ENCODE measurements around the gene PLAA.

PLAA gene

GRCh38 chr9:26946753-26947727, at the start of gene PLAA:
PLAA (minus strand) TSS chr9:26947242; CDS start chr9:26947045, 197 bp downstream.
- DNase-seq: peak; percentile 92

DNA sequence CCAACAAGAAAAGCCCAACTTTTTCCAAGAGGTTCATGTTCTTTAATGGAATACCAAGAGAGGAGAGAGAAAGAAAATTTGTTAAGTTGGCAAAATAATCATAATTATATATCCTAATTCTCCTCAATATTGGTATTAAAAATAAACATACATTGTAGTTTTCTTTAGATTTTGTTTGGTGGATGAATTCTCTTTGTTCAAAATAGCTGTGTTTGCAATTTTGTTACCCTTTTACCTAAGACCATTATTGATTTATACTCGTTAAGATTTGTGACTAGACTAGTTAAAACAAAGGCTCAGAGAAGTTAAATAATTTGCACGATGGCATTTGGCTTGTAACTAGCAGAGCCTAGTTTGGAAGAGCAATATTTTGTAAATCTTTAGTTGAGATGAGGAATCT, 48.8 kb upstream of the PLAA start:
- DNase-seq: no peak

GRCh38 chr9:26983340-26983739, 36.3 kb upstream of the PLAA start:
- no peak for DNase-seq

DNA sequence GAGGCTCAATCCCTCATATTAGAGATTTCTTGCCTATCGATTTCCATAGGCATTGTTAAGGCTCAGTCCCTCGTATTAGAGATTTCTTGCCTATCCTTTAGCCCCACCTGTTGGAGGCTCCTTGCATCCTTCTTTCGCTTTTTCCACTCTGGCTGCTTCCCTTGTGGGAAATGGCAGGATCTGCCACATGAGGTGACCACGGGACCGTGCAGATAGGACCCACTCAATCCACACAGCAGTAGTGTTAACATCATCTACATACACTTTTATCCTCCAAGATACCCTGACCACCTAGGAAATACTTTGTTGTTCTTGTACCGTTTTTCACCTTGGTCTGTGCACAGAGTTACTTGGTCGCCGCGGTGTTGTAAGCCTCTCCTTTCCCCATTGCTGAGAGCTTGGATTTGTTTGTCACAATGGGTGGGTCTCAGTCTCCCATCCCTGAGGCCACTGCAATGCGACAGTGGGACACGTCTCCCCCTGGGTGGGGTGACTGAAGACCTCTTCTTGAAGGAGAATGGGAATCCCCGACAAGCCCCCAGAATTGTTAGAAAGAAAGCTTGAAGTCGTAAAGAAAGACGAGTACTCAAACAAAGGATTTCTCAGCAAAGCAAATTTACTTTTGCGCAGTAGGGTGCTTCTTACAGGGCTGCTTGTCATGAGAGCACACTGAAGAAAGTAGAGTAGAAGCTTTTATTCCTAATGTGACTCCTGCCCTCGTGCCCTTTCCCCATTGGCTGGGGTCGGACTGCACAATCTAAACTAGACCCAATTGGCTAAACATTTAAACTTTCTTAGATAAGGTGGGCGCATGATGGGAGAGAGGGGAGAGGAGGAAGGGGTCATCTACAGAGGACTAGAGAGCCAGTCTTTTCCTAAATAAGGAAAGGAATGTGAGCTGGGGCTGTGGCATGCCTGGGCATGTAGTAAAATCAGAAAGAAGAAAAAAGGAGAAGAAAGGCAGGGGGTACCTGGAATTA, 29.0 kb upstream of the PLAA start:
- peak; percentile 36 for DNase-seq

GRCh38 chr9:26974927-26975326, 27.9 kb upstream of the PLAA start:
- no peak for DNase-seq

DNA sequence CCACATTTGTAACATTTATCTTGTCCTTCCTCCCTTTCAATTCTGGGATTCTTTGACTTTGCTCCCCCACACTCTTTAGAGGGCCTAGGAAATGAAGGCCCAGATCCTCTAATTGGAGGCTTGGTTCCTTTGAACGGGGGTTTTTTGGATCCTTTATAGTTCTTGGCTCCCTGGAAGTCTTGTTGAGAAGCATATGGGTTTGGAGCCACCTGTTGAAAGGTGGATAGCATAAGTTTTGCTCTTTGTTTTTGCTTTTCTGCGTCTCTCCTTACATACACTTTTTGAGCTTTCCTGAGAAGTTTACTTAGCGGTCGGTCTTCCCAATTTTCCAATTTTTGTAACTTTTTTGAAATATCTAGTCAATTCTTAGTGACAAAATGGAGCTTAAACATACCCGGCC, 26.9 kb upstream of the PLAA start:
- DNase-seq: no peak

- no peak for DNase-seq
Measured at GRCh38 chr9:26971721-26972120, 24.7 kb upstream of the PLAA start.

GRCh38 chr9:26956860-26957233, 9.8 kb upstream of the PLAA start:
- no peak for DNase-seq

DNA sequence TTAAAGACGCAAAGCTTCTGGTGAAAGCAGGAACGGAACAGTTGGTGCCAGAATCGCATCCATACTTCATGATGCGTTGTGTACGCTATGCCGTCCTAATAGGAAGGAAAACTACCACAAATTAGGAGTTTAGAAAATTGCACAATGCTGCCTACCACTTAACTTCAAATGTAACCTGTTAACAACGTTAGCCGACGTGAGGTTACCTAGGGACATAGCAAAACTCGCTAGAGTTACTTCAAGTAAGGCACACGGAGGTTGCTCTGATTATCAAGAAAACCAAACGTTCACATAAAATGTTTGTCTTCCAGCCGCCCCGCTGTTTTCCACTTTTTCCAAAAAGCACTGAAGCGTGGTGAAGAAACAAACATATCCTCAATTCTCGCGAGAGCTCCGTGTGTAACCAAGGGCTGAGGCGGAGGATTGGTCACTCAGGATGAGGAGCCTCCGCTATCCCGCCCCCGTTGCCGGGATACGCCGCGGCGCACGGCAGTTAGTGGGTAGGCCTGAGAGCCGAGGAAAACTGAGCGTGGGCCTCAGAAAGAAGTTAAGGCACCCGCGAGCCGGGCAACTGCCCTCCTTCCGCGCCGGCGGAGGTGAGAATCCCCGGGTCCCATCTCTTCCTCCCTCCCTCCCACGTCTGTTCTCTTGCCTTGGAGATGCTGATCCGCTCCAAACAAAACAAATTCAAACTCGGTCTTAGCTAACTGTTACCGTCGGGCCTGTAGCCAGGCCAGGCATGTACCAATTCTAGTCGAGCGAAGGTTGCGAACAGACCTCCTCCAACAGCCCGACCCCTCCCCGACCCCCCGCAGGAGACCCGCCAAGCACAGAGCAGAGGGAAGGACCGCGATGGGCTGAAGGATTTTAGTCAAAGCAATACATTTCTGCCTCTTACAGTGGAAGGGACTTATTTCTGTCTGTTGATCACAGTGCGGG, 9.1 kb upstream of the PLAA start, which contains the start of gene IFT74:
TSS of gene IFT74 (plus strand) at position 492 of the 939 bp plus-strand sequence. CDS start 5,556 bp downstream, outside the sequence.
- DNase-seq: peak; percentile 98

DNA sequence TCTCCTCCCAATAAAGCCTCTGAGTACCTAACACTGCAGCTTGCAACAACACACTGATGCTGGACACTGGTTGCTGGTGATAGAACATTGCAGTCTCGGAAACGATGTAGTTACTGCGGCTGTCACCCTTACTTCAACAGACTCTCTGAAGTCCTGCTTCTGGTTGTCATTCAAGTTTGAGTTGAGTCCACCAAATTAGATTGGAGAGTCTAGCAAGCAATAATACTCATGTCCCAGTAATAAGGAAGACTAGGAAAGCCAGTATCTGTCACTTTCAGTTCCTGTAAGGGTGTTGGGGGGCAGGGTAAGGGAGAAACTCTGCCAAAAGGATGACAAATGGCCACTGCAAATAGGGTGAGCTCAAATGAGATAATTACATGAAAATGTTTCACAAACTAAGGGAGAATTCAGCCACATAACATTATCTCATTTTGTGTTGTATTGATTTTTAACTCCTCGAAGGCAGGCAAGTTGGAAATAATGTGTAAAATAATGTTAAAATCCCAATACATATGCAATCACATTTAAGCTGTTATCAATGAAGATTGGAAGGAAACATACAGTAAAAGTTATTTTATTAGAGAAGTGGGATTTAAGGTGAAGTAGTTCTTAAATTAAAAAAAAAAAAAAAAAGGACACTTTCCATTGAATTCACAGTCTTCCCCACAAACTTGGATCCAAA, 8.3 kb upstream of the PLAA start:
- no peak for DNase-seq

GRCh38 chr9:26954050-26954508, 7.0 kb upstream of the PLAA start:
- DNase-seq: no peak

DNA sequence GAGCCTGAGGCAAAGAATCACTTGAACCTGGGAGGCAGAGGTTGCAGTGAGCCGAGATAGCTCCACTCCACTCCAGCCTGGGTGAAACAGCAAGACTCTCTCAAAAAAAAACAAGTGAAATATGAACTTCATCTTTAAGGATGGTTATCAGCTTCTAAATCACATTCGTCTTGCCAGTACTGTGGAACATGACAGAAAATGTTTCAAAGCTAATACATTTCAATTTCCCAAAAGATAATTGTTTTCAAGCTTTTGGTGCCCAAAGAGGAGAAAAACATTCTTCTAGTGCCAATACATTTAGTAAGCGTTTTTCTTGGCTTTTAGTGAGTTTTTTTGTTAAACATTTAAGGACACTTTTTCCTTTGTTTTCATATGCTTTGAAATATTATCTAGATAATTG, 4.8 kb upstream of the PLAA start:
- DNase-seq: no peak

GRCh38 chr9:26950521-26950920, 3.5 kb upstream of the PLAA start:
- no peak for DNase-seq

- DNase-seq: peak; percentile 15
Measured at GRCh38 chr9:26949637-26950069, 2.6 kb upstream of the PLAA start.

DNA sequence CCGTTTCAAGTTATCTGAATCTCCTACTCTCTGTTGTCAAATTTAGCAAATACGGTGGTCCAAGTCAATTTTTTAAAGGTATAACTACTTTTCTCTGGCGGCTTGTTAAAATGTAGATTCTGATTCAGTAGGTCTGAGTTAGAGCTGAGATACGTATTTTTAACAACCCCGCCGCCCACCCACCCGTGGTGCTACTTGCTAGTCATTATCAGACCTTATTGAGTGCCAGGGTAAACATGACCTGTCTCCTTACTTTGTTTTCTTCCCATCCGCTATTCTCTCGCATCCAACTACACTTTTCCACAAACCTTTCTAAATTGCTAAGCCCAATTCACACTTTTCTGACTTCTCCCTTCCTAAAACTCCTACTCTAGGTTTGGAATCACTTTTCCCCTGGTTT, 694 bp upstream of the PLAA start:
- DNase-seq: no peak

GRCh38 chr9:26945591-26945990, 1.5 kb downstream of the PLAA start:
- DNase-seq: no peak

GRCh38 chr9:26940779-26941178, 6.3 kb downstream of the PLAA start:
- no peak for DNase-seq

DNA sequence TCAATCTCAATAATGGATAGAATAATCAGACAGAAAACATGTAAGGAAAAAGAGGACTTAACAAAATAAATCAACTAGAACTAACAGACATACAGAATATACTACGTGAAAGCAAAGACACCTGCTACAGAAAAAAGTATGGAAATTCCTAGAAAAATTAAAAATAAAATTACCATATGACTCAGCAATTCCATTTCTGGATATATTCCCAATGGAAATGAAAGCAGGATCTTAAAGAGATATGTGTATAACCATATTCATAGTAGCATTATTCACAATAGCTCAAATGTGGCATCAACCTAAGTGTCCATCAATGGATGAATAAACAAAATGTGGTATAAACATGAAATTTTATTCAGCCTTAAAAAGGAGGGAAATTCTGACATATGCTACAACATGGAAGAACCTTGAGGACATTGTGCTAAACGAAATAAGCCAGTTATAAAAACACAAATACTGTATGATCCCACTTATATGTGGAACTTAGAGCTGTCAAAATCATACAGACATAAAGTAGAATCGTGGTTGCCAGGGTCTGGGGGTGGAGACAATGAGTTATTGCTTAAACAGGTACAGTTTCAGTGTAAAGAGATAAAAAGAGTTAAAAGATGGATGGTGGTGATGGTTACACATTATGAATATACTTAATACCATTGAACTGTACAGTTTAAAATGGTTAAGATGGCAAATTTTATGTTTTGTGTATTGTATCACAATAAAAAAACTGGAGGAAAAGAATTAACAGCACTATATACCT, 6.9 kb downstream of the PLAA start:
- no peak for DNase-seq

DNA sequence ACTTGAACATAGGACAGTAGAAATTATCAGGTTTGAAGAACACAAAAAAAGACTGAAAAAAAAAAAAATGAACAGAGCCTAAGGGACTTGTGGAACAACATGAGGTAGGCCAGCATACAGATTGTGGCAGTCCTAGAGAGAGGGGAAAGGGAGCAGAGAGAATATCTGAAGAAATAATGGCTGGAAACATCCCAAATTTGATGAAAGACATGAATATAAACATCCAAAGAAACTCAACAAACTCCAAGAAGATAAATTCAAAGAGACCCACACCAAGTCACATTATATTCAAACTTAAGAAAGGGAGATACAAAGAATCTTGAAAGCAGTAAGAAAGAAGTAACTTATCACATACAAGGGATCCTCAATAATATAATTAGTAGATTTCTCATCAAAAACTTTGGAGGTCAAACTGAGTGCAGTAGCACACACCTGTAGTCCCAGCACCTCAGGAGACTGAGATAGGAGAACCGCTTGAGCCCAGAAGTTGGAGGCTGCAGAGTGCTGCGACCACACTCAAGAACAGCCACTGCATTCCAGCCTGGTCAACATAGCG, 9.1 kb downstream of the PLAA start:
- no peak for DNase-seq

GRCh38 chr9:26935847-26936246, 11.2 kb downstream of the PLAA start:
- no peak for DNase-seq

Measured in fibroblast of skin of right biceps (primary cell).